NCI-H2171 treated with DMSO at 0.1 percent for 48 hours (cell line): ENCODE data around the gene ALB.
"Not testable (repeated sequence)": the region's sequence is repeated elsewhere in the genome, so short reads cannot be mapped to it uniquely, and the experiment has no call there.

Source experiments
- DNase-seq: peaks from one replicate; lab custom pipeline; 2025; lab: John Stamatoyannopoulos, UW

The ALB gene

DNA sequence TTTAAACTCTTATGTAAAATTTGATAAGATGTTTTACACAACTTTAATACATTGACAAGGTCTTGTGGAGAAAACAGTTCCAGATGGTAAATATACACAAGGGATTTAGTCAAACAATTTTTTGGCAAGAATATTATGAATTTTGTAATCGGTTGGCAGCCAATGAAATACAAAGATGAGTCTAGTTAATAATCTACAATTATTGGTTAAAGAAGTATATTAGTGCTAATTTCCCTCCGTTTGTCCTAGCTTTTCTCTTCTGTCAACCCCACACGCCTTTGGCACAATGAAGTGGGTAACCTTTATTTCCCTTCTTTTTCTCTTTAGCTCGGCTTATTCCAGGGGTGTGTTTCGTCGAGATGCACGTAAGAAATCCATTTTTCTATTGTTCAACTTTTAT, at the start of gene ALB:
Gene ALB (plus strand): TSS at position 246 of the 400 bp plus-strand sequence. CDS start 41 bp downstream, at position 287.
- DNase-seq: no peak

- not testable (repeated sequence) for DNase-seq
These were observed 46.9 kb upstream of the ALB start for GRCh38 chr4:73357174-73357573.

DNA sequence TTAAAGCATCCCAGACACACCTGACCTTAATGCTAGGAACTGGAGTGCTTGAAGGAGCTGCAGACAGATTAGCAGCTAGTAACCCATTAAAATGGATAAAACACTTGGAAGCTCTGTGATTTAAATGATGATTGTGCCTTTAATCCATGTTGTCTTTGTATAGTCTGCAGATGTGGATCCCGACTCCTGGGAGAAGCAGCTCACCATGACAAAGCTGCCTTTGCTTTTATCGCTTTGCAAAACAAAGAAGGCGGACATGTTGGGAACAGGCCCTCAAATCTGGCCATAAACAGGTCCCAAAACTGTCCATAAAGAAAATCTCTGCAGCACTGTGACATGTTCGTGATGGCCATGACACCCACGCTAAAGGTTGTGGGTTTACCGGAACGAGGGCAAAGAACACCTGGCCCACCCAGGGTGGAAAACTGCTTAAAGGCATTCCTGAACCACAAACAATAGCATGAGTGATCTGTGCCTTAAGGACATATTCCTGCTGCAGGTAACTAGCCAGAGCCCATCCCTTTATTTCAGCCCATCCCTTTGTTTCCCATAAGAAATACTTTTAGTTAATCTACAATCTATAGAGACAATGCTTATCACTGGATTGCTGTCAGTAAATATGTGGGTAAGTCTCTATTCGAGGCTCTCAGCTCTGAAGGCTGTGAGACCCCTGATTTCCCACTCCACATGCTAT, 34.4 kb upstream of the ALB start:
- DNase-seq: not testable (repeated sequence)

DNA sequence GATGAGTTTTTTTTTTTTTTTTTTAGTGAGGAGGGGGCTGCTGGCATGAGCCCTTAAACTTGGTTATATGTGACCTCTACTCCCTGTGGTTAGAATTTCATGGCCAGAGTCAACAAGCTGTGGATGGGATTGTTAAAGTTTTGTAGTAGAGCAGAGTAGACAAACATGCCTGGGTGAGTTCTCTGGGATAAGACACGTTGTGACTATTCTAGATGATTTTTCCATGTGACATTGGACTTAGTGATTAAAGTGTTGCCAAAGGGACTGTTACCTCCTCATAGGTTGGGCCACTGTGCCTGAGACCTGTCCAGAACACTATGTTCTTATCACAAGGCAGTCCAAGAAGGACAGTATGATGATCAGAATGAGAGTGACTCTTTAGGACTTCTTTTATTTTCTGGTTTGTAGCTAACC, 28.8 kb upstream of the ALB start:
- DNase-seq: no peak

DNA sequence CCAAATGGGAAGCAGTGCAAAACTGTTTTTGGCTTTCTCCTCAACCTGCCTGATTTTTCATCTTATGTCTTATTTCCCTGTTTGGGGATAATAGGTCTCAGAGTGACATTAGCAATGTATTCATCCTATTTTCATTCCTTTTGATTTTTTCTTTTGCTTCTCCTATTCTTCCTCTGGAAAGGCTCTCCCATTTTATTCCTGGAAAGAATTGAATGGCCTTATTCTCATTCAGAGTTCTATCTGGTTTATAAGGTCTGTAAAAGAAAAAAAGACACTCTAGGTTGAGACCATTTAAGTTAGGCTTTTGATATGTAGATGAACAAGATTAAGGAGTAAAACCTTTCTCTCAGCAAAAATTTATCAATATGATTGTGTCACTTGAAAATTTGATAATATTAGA, 27.8 kb upstream of the ALB start:
- DNase-seq: no peak

- DNase-seq: no peak
These were observed 27.1 kb upstream of the ALB start for GRCh38 chr4:73376976-73377375.

DNA sequence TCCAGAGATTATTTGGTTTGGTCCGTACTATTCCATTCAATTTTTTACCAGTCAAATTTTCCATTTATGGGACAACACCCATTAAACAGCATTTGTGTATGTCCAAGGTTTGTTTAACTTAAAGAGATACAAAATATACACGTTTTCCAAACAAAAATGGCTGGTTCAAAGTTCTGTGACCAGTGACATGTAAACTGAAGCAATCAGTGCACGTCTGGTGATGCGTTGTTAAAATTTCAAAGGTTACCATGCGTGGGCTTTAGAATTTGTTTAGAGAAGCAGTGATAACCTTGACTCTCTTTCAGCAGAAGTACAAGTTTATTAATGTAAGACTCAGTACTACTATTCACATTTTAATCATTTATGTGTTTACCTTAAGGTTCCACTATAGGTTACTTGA, 25.2 kb upstream of the ALB start:
- DNase-seq: no peak

DNA sequence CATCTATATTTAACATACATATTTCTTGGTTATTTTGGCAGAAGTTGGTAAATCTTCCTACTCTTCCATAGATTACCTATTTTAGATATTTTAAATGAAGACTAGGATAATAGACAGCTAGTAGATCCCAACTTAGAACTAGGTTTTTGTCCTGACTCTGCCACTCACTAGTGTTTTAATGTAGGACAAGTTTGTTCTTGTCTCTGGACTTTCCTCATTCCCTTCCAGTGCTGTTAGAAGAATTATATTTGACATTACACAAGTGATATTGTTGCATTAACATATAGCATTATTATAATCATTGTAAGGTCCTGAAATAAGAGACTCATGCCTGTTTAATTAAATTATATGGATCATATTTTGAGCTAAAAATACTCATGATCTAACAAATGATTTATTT, 24.1 kb upstream of the ALB start:
- DNase-seq: no peak

DNA sequence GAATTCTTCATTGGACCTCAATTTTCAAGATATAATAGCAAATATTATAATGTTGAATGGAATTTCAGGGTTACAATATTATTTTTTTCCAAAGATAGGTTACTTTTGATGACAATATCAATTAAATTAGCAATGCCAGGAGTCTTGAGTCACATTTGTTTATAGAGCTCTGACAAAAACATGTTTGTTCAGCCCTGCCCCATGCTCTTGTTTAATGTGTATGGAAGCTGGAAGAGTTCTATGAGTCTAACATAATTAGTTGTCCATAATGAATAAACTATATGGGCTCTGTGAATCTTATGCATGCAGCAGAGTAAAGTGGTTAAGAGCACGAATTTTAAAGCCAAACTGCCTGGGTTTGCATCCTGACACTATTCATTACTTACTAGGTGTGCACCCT, 22.9 kb upstream of the ALB start:
- no peak for DNase-seq

DNA sequence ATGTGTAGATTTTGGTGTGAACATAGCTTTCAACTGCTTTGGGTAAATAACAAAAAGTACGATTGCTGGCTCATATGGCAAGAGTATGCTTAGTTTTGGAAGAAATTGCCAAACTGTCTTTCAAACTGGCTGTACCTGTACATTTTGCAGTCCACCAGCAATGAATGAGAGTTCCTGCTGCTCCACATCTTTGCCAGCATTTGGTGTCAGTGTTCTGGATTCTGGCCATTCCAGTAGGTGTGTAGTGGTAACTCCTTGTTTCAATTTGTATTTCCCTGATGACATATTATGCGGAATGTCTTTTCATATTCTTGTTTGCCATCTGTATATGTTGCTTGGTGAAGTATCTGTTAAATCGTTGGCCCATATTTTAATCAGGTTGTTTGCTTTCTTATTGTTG, 20.6 kb upstream of the ALB start:
- DNase-seq: no peak

DNA sequence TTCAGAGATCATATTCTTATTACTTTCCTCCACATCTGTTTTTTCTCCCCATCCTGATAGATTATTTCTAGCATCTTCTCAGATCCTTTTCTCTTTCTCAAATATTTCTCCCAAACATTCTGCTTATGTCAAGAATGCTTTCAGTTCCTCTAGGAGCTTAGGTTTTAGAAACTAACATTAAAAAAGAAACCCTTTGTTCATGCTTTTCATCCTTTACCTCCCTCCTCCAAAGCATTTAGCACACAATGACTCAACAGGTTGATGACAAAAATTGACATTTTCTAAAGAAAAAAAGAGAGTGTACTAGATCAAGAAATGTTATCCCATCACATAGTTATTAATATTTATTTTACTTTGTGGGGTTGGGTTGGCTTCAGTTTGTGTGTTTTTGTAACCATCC, 16.5 kb upstream of the ALB start:
- no peak for DNase-seq

- DNase-seq: no peak
These were observed 15.2 kb upstream of the ALB start for GRCh38 chr4:73388887-73389286.

DNA sequence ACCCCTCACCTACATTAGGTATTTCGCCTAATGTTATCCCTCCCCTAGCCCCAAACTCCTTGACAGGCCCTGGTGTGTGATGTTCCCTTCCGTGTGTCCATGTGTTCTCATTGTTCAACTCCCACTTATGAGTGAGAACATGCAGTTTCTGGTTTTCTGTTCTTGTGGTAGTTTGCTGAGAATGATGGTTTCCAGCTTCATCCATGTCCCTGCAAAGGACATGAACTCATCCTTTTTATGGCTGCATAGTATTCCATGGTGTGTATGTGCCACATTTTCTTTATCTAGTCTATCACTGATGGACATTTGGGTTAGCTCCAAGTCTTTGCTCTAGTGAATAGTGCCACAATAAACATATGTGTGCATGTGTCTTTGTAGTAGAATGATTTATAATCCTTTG, 14.4 kb upstream of the ALB start:
- DNase-seq: not testable (repeated sequence)

- DNase-seq: no peak
These were observed 12.3 kb upstream of the ALB start for GRCh38 chr4:73391774-73392173.

- DNase-seq: no peak
These were observed 11.2 kb upstream of the ALB start for GRCh38 chr4:73392936-73393335.

DNA sequence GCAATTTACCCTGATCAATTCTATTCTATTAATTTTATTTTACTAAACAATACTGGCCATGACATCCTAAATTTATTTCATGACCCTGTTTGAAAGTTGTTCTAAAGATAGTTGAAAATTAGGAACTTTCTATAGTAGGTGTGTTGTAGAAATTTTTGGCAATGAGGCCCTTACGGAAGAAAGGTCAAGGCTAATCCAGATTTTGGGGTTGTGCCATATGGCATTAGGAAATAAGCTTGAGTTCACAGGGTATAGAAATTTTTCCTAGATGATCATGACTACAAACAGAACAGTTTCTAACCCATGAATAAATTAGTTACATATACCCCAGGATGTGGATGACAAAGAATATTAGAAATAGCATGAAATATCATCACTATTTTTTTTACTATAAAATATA, 7.8 kb upstream of the ALB start:
- no peak for DNase-seq

GRCh38 chr4:73396993-73397972, 6.8 kb upstream of the ALB start:
- DNase-seq: no peak

- no peak for DNase-seq
These were observed 2.7 kb upstream of the ALB start for GRCh38 chr4:73401412-73401811.

DNA sequence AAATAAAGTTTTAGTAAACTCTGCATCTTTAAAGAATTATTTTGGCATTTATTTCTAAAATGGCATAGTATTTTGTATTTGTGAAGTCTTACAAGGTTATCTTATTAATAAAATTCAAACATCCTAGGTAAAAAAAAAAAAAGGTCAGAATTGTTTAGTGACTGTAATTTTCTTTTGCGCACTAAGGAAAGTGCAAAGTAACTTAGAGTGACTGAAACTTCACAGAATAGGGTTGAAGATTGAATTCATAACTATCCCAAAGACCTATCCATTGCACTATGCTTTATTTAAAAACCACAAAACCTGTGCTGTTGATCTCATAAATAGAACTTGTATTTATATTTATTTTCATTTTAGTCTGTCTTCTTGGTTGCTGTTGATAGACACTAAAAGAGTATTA, 370 bp downstream of the ALB start:
- no peak for DNase-seq

DNA sequence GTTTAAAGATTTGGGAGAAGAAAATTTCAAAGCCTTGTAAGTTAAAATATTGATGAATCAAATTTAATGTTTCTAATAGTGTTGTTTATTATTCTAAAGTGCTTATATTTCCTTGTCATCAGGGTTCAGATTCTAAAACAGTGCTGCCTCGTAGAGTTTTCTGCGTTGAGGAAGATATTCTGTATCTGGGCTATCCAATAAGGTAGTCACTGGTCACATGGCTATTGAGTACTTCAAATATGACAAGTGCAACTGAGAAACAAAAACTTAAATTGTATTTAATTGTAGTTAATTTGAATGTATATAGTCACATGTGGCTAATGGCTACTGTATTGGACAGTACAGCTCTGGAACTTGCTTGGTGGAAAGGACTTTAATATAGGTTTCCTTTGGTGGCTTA, 1.1 kb downstream of the ALB start:
- no peak for DNase-seq

GRCh38 chr4:73406548-73406875, 2.4 kb downstream of the ALB start:
- DNase-seq: no peak

DNA sequence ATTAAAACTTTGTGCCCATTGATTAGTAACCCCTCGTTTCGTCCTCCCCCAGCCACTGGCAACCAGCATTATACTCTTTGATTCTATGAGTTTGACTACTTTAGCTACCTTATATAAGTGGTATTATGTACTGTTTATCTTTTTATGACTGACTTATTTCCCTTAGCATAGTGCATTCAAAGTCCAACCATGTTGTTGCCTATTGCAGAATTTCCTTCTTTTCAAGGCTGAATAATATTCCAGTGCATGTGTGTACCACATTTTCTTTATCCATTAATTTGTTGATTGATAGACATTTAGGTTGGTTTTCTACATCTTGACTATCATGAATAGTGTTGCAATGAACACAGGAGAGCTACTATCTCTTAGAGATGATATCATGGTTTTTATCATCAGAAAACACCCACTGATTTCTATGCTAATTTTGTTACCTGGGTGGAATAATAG, 3.2 kb downstream of the ALB start:
- no peak for DNase-seq

GRCh38 chr4:73408181-73408867, 4.2 kb downstream of the ALB start:
- DNase-seq: no peak
